Raji (cell line): ENCODE results near the gene CAMTA1.

Experiments used
- POLR2A ChIP-seq: IDR thresholded peaks from 2 replicates; pipeline ENCODE4 v1.6.1; 2011; ENCODE audit warnings: low read depth, low read length, control low read depth; ENCODE audit not compliant: insufficient read depth

Gene CAMTA1

GRCh38 chr1:6897138-6897537 is 111.9 kb downstream of the CAMTA1 start:
- no peak for TF ChIP-seq POLR2A

DNA sequence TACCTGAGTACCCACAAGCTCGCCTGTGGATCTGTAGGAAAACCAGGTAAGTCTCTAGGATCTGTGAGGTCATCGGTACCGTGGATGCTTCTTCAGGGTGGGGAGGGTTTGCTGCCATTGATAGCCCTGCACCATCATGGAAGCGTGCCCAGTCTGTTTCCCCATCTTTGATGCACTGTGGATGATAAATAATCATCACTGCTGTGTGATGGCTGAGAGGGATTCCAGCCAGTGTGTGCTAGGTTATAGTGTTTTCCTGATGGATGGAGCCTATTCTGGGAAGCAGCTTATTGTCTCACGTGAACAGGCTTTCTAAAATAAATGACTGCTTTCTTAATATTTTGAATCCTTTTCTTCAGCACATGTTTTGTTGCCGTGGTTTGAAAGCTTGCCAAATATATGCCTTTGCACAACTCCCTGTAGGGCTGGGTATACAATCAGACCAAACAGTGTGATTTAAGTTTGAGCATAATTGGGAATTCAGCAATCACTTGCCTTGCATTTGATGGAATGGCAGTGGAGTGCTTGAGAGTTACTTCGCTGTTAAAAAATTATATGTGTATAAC is 113.8 kb downstream of the CAMTA1 start:
- TF ChIP-seq POLR2A = no peak

- TF ChIP-seq POLR2A = no peak
Measured at GRCh38 chr1:6899621-6900020, 114.4 kb downstream of the CAMTA1 start.

- no peak for TF ChIP-seq POLR2A
Measured at GRCh38 chr1:6902153-6902552, 116.9 kb downstream of the CAMTA1 start.

- no peak for TF ChIP-seq POLR2A
Measured at GRCh38 chr1:6904476-6905170, 119.4 kb downstream of the CAMTA1 start.

DNA sequence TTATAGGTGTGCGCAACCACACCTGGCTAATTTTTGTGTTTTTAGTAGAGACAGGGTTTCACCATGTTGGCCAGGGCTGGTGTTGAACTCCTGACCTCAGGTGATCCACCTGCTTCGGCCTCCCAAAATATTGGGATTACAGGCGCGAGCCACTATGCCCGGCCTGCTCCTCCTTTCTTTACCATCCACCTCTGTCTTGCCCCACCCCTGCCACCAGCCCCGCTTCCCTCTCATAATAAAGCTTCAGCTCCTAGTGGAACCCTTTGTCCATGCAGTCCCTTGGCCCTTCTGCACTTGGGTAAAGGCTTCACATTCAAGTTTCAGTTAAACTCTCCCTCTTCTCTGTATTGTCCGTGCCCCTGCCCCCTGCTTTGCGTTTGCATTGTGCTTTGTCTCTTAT is 120.1 kb downstream of the CAMTA1 start:
- no peak for TF ChIP-seq POLR2A

GRCh38 chr1:6905790-6906189 is 120.5 kb downstream of the CAMTA1 start:
- TF ChIP-seq POLR2A = no peak

DNA sequence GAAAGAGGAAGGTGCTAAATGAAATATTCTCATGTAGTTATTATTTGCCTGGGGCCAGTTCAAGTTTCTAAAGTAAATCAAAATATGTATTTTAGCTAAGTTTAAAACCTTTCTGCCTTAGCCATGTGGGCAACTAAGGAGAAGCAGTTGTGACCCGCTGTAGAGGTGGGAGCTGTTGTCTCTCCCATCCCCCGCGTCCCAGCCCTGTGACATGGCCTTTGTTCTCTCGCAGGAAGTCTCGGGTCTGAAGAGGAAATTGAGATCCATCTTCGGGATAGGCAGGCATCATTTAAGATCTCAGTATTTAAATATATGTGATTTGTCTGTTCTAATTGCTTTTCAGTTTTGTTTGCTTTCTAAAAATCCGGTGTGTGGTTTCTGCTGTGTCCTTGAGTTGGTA is 121.5 kb downstream of the CAMTA1 start:
- TF ChIP-seq POLR2A = no peak

DNA sequence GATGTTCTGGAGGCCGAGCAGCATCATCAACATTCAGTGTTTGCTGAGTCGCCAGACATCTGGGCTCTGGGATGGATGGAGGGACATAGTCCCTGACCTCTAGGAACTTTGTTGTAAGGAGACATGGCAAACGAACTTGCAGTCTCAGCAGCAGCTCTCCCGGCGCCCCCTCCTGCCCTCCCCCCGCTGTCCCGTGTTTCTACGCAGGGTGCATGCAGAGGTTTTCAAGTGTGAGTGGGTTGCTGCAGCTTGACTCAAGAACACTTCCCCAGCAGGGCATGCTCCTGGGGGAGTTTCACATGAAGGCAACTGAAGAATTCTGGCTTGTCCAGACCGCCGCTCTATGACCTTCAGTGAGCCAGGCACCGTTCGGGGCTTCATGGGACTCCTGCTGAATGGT is 121.9 kb downstream of the CAMTA1 start:
- no peak for TF ChIP-seq POLR2A

- no peak for TF ChIP-seq POLR2A
Measured at GRCh38 chr1:6907676-6908434, 122.6 kb downstream of the CAMTA1 start.

DNA sequence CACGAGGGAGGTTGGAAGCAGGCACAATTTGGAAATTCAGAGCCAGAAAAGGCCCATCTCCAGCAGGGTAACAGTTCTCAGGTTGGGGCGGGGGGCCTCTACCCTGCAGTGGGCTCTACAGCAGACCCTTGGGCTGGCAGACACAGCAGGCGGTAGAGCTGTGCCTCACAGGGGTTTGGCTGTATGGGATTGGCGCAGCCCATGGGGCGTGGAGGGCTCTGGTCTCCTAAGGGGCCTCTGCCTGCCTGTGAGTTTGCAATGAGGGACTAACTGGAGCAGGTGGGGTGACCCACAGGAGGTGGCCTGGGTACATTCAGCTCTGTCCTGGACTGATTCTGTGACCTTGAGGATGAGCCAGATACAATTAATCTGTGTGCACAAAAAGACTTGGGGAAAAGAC is 124.1 kb downstream of the CAMTA1 start:
- no peak for TF ChIP-seq POLR2A

- TF ChIP-seq POLR2A = no peak
Measured at GRCh38 chr1:6909857-6910256, 124.6 kb downstream of the CAMTA1 start.

DNA sequence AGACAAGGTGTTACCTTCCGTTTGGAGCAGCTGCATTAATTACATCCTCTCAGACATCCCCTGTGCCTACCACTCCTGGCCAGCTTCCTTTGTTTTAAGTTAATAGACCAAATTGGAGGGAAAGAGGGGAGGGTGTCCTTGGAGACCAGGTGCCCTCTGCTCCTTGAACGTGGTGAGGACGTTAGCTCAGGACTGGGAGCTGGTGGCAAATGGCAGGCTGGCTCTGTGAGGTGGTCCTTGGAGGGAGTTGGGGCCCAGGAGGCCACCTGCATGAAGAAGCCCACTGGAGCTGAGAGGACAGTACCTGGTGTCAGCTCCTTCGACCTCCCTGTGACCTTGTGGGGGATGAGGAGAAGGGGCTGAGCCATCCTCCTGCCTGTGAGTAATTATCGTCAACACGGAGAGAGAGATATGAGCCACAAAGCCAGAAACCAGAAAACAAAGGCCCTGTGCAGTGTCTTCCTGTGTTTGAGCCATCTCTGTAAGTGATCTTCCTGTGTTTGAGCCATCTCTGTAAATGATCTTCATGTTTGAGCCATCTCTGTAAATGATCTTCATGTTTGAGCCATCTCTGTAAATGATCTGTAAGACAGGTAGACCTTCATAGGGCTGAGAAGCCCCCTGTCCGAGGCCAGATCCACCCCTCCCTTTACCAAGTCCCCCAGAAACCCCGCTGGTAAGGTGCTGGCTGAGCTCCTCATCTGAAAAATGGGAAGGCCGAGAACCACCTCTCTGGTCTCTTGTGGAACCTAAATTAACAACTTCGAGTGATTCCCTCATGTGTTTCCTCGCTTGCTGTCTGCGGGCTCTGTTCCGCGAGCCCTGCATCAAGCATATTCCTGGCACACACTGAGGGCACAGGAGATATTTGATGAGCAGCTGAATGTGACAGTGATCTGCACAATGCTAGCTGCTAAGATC is 126.0 kb downstream of the CAMTA1 start:
- TF ChIP-seq POLR2A = no peak

- no peak for TF ChIP-seq POLR2A
Measured at GRCh38 chr1:6911974-6912373, 126.7 kb downstream of the CAMTA1 start.

GRCh38 chr1:6912518-6912917 is 127.3 kb downstream of the CAMTA1 start:
- no peak for TF ChIP-seq POLR2A
